Mesodermal cell (in vitro differentiated cells): ENCODE results near the gene FAM81A.
"Not testable (repeated sequence)": the region's sequence is repeated elsewhere in the genome, so short reads cannot be mapped to it uniquely, and the experiment has no call there.

ENCODE experiments used
- H3K27ac ChIP-seq: 2 replicates; pipeline ENCODE4 v1.7.0; 2013; ENCODE audit warnings: mild to moderate bottlenecking, low read depth, low read length, moderate library complexity; ENCODE audit not compliant: severe bottlenecking
- H3K36me3 ChIP-seq: 2 replicates; pipeline ENCODE4 v1.7.1; 2013; ENCODE audit warnings: mild to moderate bottlenecking, low read length, moderate library complexity; ENCODE audit not compliant: control insufficient read depth, insufficient read depth
- H3K4me1 ChIP-seq: one replicate; pipeline ENCODE4 v1.7.1; 2013; ENCODE audit warnings: mild to moderate bottlenecking, low read length; ENCODE audit not compliant: insufficient read depth, control insufficient read depth, poor library complexity, severe bottlenecking
- H3K4me3 ChIP-seq: 2 replicates; pipeline ENCODE4 v1.7.0; 2013; ENCODE audit warnings: low read length, control low read depth, mild to moderate bottlenecking; ENCODE audit not compliant: insufficient read depth, poor library complexity, severe bottlenecking; ENCODE audit errors: extremely low read depth
- H3K9me3 ChIP-seq: 2 replicates; pipeline ENCODE4 v1.7.1; 2013; ENCODE audit warnings: mild to moderate bottlenecking, low read length, moderate library complexity; ENCODE audit not compliant: control insufficient read depth
- WGBS, 2 experiments: methylation state at CpG; one replicate each; pipeline ENCODE4 v1.1.5; 2013; ENCODE audit warnings: missing lambda C conversion rate in 2 of 2; ENCODE audit not compliant: insufficient coverage in 2 of 2; 5-methylcytosine and 5-hydroxymethylcytosine counted together

Gene FAM81A

DNA sequence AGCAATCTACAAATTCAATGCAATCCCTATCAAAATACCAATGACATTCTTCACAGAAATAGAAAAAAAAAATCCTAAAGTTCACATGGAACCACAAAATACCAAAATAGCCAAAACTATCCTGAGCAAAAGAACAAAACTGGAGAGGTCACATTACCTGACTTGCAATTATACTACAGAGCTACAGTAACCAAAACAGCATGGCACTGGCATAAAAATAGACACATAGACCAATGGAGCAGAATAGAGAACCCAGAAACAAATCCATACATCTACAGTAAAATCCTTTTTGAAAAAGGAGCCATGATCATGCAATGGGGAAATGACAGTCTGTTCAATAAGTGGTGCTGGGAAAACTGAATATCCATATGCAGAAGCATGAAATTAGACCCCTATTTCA, 51.5 kb downstream of the FAM81A start:
- not testable (repeated sequence) for H3K9me3 ChIP-seq, H3K4me3 ChIP-seq, H3K36me3 ChIP-seq, H3K27ac ChIP-seq, H3K4me1 ChIP-seq

GRCh38 chr15:59491062-59491461, 53.1 kb downstream of the FAM81A start:
- Histone ChIP-seq H3K4me1 (no peaks in the 10 kb centered on the region), H3K27ac (no peak overlapping the region), H3K4me3 (no peak overlapping the region), H3K36me3 (no peaks in the 10 kb centered on the region), H3K9me3 (no peaks in the 10 kb centered on the region)
- WGBS, 2 experiments, result 87 to 97% methylated on average over 4 to 5 of the region's 5 CpGs

GRCh38 chr15:59492389-59493377, 54.7 kb downstream of the FAM81A start:
- no peaks in the 10 kb centered on the region for H3K9me3 ChIP-seq
- no peaks in the 10 kb centered on the region for H3K4me1 ChIP-seq
- H3K36me3 ChIP-seq, result no peaks in the 10 kb centered on the region
- H3K4me3 ChIP-seq, result no peak overlapping the region
- WGBS, 2 experiments, result 23 to 41% methylated on average over 6 of the region's 11 CpGs
- no peak overlapping the region for H3K27ac ChIP-seq

GRCh38 chr15:59501597-59501996, 63.6 kb downstream of the FAM81A start:
- Histone ChIP-seq H3K36me3 (no peaks in the 10 kb centered on the region), H3K4me3 (no peak overlapping the region), H3K9me3 (no peaks in the 10 kb centered on the region), H3K4me1 (no peaks in the 10 kb centered on the region), H3K27ac (no peak overlapping the region)
- 17 to 20% methylated on average over 3 to 4 of the region's 5 CpGs for WGBS, 2 experiments

- WGBS, 2 experiments, result 93% methylated on average over 2 of the region's 2 CpGs; no CpG with 5 or more reads in 1 of the 2 experiments
- Histone ChIP-seq H3K4me3 (no peak overlapping the region), H3K27ac (no peak overlapping the region), H3K9me3 (no peaks in the 10 kb centered on the region), H3K4me1 (no peaks in the 10 kb centered on the region), H3K36me3 (no peaks in the 10 kb centered on the region)
These were observed 77.2 kb downstream of the FAM81A start for GRCh38 chr15:59515190-59515589.

- Histone ChIP-seq H3K4me1 (no peaks in the 10 kb centered on the region), H3K27ac (no peak overlapping the region), H3K9me3 (no peaks in the 10 kb centered on the region), H3K4me3 (no peak overlapping the region), H3K36me3 (no peaks in the 10 kb centered on the region)
- 87 to 95% methylated on average over 6 to 7 of the region's 9 CpGs for WGBS, 2 experiments
These were observed 78.9 kb downstream of the FAM81A start for GRCh38 chr15:59516655-59517461.

DNA sequence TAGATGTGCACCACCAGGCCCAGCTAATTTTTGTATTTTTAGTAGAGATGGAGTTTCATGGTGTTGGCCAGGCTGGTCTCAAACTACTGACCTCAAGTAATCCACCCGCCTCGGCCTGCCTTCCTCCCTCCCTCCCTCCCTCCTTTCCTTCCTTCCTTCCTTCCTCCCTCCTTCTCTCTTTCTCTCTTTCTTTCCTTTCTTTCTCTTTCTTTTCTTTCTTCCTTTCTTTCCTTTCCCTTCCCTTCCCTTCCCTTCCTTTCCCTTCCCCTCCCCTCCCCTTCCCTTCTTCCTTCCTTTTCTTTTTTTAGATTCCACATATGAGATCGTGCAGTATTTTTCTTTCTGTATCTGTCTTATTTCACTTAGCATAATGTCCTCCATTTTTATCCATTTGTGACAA, 81.3 kb downstream of the FAM81A start:
- Histone ChIP-seq H3K36me3 (no peaks in the 10 kb centered on the region), H3K4me3 (no peak overlapping the region), H3K27ac (no peak overlapping the region), H3K4me1 (no peaks in the 10 kb centered on the region), H3K9me3 (no peaks in the 10 kb centered on the region)
- 89 to 100% methylated on average over 2 to 3 of the region's 3 CpGs for WGBS, 2 experiments

- 80 to 100% methylated on average over 2 of the region's 5 CpGs for WGBS, 2 experiments
These were observed 83.5 kb downstream of the FAM81A start for GRCh38 chr15:59521443-59521842.

GRCh38 chr15:59522988-59523461, 85.0 kb downstream of the FAM81A start:
- no peaks in the 10 kb centered on the region for H3K36me3 ChIP-seq
- H3K4me1 ChIP-seq, result no peaks in the 10 kb centered on the region
- H3K4me3 ChIP-seq, result no peak overlapping the region
- H3K27ac ChIP-seq, result no peak overlapping the region
- H3K9me3 ChIP-seq, result no peaks in the 10 kb centered on the region
- WGBS, 2 experiments, result 94 to 96% methylated on average over 9 to 13 of the region's 15 CpGs

More at GRCh38 chr15:59521443-59521842, 83.5 kb downstream of the FAM81A start:
- H3K4me1 ChIP-seq, result no peaks in the 10 kb centered on the region
- no peaks in the 10 kb centered on the region for H3K36me3 ChIP-seq
- H3K27ac ChIP-seq, result no peak overlapping the region
- no peaks in the 10 kb centered on the region for H3K9me3 ChIP-seq
- no peak overlapping the region for H3K4me3 ChIP-seq

- H3K27ac ChIP-seq, result no peak overlapping the region
- 83 to 90% methylated on average over 5 to 6 of the region's 6 CpGs for WGBS, 2 experiments
- no peaks in the 10 kb centered on the region for H3K36me3 ChIP-seq
- H3K4me1 ChIP-seq, result no peaks in the 10 kb centered on the region
- no peak overlapping the region for H3K4me3 ChIP-seq
- H3K9me3 ChIP-seq, result no peaks in the 10 kb centered on the region
These were observed 85.7 kb downstream of the FAM81A start for GRCh38 chr15:59523702-59524101.
